Caki2 (cell line): ENCODE results near the gene MYMK. TPM values are rescaled to one million over a fixed set of nuclear protein-coding genes. Genes with fewer than 3 reads are reported as not detected.

Experiments
- DNase-seq: peaks from one replicate; pipeline ENCODE4 v3.0.0-alpha.2; 2015; ENCODE audit warnings: low read depth
- in situ Hi-C: cut with HindIII; loops from 2 replicates; pipeline ENCODE4 v1.10.0; 2016; ENCODE audit warnings: low sequenced_read_pairs, low pct_unique_long_range_greater_than_20kb, mixed read lengths
- total RNA-seq: library from RNA; depleted of rRNA; stranded (reverse); fragments of >200 nt; shearing (Covaris generic); gene quantifications from 2 replicates; pipeline ENCODE4 v1.2.3, GENCODE V29; 2014; ENCODE audit warnings: low replicate concordance

The MYMK gene
- total RNA-seq, 1 experiment from 2014 or later: not detected

- in situ Hi-C loops: no loop called here
Observed at GRCh38 chr9:133494636-133495326, 30.0 kb downstream of the MYMK start.

GRCh38 chr9:133493845-133494540, 30.8 kb downstream of the MYMK start:
- in situ Hi-C loops: no loop called here
- DNase-seq: no peak

More at GRCh38 chr9:133494636-133495326, 30.0 kb downstream of the MYMK start:
- DNase-seq: no peak

- in situ Hi-C loops: no loop called here
- no peak for DNase-seq
Observed at GRCh38 chr9:133493428-133493827, 31.3 kb downstream of the MYMK start.

GRCh38 chr9:133492061-133493021, 32.4 kb downstream of the MYMK start:
- in situ Hi-C loops: no loop called here

GRCh38 chr9:133491656-133491925, 33.2 kb downstream of the MYMK start:
- DNase-seq: no peak
- in situ Hi-C loops: no loop called here

More at GRCh38 chr9:133492061-133493021, 32.4 kb downstream of the MYMK start:
- peak; percentile 16 for DNase-seq

GRCh38 chr9:133490865-133491655, 33.7 kb downstream of the MYMK start:
- no peak for DNase-seq
- in situ Hi-C loops: no loop called here

- in situ Hi-C loops: no loop called here
- no peak for DNase-seq
Observed at GRCh38 chr9:133490201-133490681, 34.5 kb downstream of the MYMK start.

GRCh38 chr9:133489253-133490190, 35.2 kb downstream of the MYMK start:
- in situ Hi-C loops: no loop called here
- peak; percentile 27 for DNase-seq

- no peak for DNase-seq
- in situ Hi-C loops: no loop called here
Observed at GRCh38 chr9:133488686-133489252, 36.0 kb downstream of the MYMK start.

- DNase-seq: no peak
- in situ Hi-C loops: no loop called here
Observed at GRCh38 chr9:133487331-133487725, 37.4 kb downstream of the MYMK start.

- DNase-seq: no peak
- in situ Hi-C loops: no loop called here
Observed at GRCh38 chr9:133485531-133486260, 39.1 kb downstream of the MYMK start.

GRCh38 chr9:133484671-133485437, 39.9 kb downstream of the MYMK start:
- in situ Hi-C loops: no loop called here
- DNase-seq: no peak

GRCh38 chr9:133483611-133484010, 41.1 kb downstream of the MYMK start:
- DNase-seq: no peak
- in situ Hi-C loops: no loop called here

GRCh38 chr9:133478851-133479711, 45.7 kb downstream of the MYMK start, which contains the start of gene SLC2A6:
TSS of gene SLC2A6 (minus strand) at chr9:133479099. CDS start at chr9:133479059, 40 bp downstream.
- in situ Hi-C loops: no loop called here
- peak; percentile 86 for DNase-seq
